SK-N-SH treated with all-trans-retinoic acid at 6 μM for 48 hours (cell line): Measurements from ENCODE around the gene PTPRN2.

Experiments used
- ATAC-seq: fragments of 200-7000 bp; cut with Tn5 transposase; 3 replicates; pipeline ENCODE4 v1.9.1; 2020; ENCODE audit warnings: mild to moderate bottlenecking, moderate library complexity
- ARNTL ChIP-seq: fragments of 450-650 bp; formaldehyde crosslinking; IDR thresholded peaks from 2 replicates; pipeline ENCODE4 v1.5.0; 2020; ENCODE audit warnings: low read depth, mild to moderate bottlenecking, moderate library complexity, borderline replicate concordance
- BACH2 ChIP-seq: fragments of 250-450 bp; sonication (Bioruptor Pico); IDR thresholded peaks from 2 replicates; pipeline ENCODE4 v1.9.0; 2021; ENCODE audit warnings: mild to moderate bottlenecking, borderline replicate concordance
- CREB5 ChIP-seq: fragments of 250-450 bp; sonication (Bioruptor Pico); IDR thresholded peaks from 2 replicates; pipeline ENCODE4 v1.5.1; 2020; ENCODE audit warnings: low read depth, mild to moderate bottlenecking, moderate library complexity
- CSDC2 ChIP-seq: fragments of 250-450 bp; sonication (Bioruptor Pico); IDR thresholded peaks from 2 replicates; pipeline ENCODE4 v1.5.0; 2020; ENCODE audit warnings: mild to moderate bottlenecking, moderate library complexity
- CSRNP3 ChIP-seq: fragments of 250-450 bp; sonication (Bioruptor Pico); IDR thresholded peaks from 2 replicates; pipeline ENCODE4 v1.5.1; 2021; ENCODE audit warnings: mild to moderate bottlenecking, moderate library complexity
- GLIS3 ChIP-seq: fragments of 250-450 bp; sonication (Bioruptor Pico); IDR thresholded peaks from 2 replicates; pipeline ENCODE4 v1.5.0; 2020; ENCODE audit warnings: mild to moderate bottlenecking, moderate library complexity
- ISL1 ChIP-seq: fragments of 250-450 bp; sonication (Bioruptor Pico); IDR thresholded peaks from 2 replicates; pipeline ENCODE4 v2.1.2; 2022; ENCODE audit warnings: mild to moderate bottlenecking, moderate library complexity
- PATZ1 ChIP-seq: fragments of 250-450 bp; sonication (Bioruptor Pico); IDR thresholded peaks from 2 replicates; pipeline ENCODE4 v1.8.0; 2020; ENCODE audit warnings: mild to moderate bottlenecking, moderate library complexity, borderline replicate concordance
- PPARA ChIP-seq: fragments of 250-450 bp; sonication (Bioruptor Pico); IDR thresholded peaks from 2 replicates; pipeline ENCODE4 v1.5.0; 2020; ENCODE audit warnings: mild to moderate bottlenecking, borderline replicate concordance
- RARB ChIP-seq: fragments of 250-450 bp; sonication (Bioruptor Pico); IDR thresholded peaks from 2 replicates; pipeline ENCODE4 v1.8.0; 2021; ENCODE audit warnings: mild to moderate bottlenecking, moderate library complexity
- SNAI2 ChIP-seq: fragments of 250-450 bp; sonication (Bioruptor Pico); IDR thresholded peaks from 2 replicates; pipeline ENCODE4 v1.5.0; 2020; ENCODE audit warnings: mild to moderate bottlenecking, moderate library complexity
- TOX ChIP-seq: fragments of 250-450 bp; sonication (Bioruptor Pico); IDR thresholded peaks from 2 replicates; pipeline ENCODE4 v1.8.0; 2021; ENCODE audit warnings: mild to moderate bottlenecking, moderate library complexity, borderline replicate concordance
- TSHZ2 ChIP-seq: fragments of 250-450 bp; sonication (Bioruptor Pico); IDR thresholded peaks from 2 replicates; pipeline ENCODE4 v1.5.0; 2020; ENCODE audit warnings: mild to moderate bottlenecking, moderate library complexity
- ZFP3 ChIP-seq: fragments of 250-450 bp; sonication (Bioruptor Pico); IDR thresholded peaks from 2 replicates; pipeline ENCODE4 v1.5.0; 2020; ENCODE audit warnings: mild to moderate bottlenecking, moderate library complexity
- ZNF565 ChIP-seq: fragments of 450-650 bp; formaldehyde crosslinking; conservative IDR thresholded peaks from 2 replicates; pipeline ENCODE4 v1.5.0; 2020; ENCODE audit warnings: low read depth, mild to moderate bottlenecking, moderate library complexity
- ZNF70 ChIP-seq: fragments of 450-650 bp; formaldehyde crosslinking; IDR thresholded peaks from 2 replicates; pipeline ENCODE4 v1.5.0; 2020; ENCODE audit warnings: mild to moderate bottlenecking, moderate library complexity
- ZNF8 ChIP-seq: fragments of 450-650 bp; formaldehyde crosslinking; IDR thresholded peaks from 2 replicates; pipeline ENCODE4 v1.5.0; 2020; ENCODE audit warnings: mild to moderate bottlenecking, moderate library complexity
- TF ChIP-seq, protein P1 (sequence below): fragments of 250-450 bp; sonication (Bioruptor Pico); IDR thresholded peaks from 2 replicates; pipeline ENCODE4 v1.8.0; 2021; ENCODE audit warnings: low read depth, mild to moderate bottlenecking, moderate library complexity, borderline replicate concordance

PTPRN2 gene

GRCh38 chr7:157845203-157845835 lies 742.3 kb downstream of the PTPRN2 start (continued):
- TF ChIP-seq TOX (CRISPR knock-in tag), result no peak
- no peak for TF ChIP-seq ZFP3 (CRISPR knock-in tag)
- no peak for TF ChIP-seq RARB
- TF ChIP-seq CREB5 (CRISPR knock-in tag), result no peak
- no peak for TF ChIP-seq ZNF565 (CRISPR knock-in tag)

- TF ChIP-seq TOX (CRISPR knock-in tag), result no peak
- TF ChIP-seq GLIS3 (CRISPR knock-in tag), result no peak
- no peak for TF ChIP-seq BACH2
- TF ChIP-seq ARNTL (CRISPR knock-in tag), result no peak
- TF ChIP-seq CSRNP3 (CRISPR knock-in tag), result no peak
- TF ChIP-seq ZFP3 (CRISPR knock-in tag), result no peak
- no peak for TF ChIP-seq ZNF8 (CRISPR knock-in tag)
- no peak for TF ChIP-seq CSDC2 (CRISPR knock-in tag)
- ATAC-seq, result no peak
These were observed 743.0 kb downstream of the PTPRN2 start for GRCh38 chr7:157844611-157845010.

GRCh38 chr7:157844141-157844540 lies 743.5 kb downstream of the PTPRN2 start:
- TF ChIP-seq, protein P1, sequence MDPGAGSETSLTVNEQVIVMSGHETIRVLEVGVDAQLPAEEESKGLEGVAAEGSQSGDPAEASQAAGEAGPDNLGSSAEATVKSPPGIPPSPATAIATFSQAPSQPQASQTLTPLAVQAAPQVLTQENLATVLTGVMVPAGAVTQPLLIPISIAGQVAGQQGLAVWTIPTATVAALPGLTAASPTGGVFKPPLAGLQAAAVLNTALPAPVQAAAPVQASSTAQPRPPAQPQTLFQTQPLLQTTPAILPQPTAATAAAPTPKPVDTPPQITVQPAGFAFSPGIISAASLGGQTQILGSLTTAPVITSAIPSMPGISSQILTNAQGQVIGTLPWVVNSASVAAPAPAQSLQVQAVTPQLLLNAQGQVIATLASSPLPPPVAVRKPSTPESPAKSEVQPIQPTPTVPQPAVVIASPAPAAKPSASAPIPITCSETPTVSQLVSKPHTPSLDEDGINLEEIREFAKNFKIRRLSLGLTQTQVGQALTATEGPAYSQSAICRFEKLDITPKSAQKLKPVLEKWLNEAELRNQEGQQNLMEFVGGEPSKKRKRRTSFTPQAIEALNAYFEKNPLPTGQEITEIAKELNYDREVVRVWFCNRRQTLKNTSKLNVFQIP (CRISPR knock-in tag), result no peak
- TF ChIP-seq ARNTL (CRISPR knock-in tag), result no peak
- no peak for TF ChIP-seq SNAI2 (CRISPR knock-in tag)
- no peak for TF ChIP-seq CSDC2 (CRISPR knock-in tag)
- no peak for TF ChIP-seq PPARA
- no peak for TF ChIP-seq GLIS3 (CRISPR knock-in tag)
- TF ChIP-seq ZNF565 (CRISPR knock-in tag), result no peak
- TF ChIP-seq CSRNP3 (CRISPR knock-in tag), result no peak
- no peak for TF ChIP-seq ZNF70 (CRISPR knock-in tag)
- no peak for TF ChIP-seq PATZ1 (CRISPR knock-in tag)
- ATAC-seq, result no peak

DNA sequence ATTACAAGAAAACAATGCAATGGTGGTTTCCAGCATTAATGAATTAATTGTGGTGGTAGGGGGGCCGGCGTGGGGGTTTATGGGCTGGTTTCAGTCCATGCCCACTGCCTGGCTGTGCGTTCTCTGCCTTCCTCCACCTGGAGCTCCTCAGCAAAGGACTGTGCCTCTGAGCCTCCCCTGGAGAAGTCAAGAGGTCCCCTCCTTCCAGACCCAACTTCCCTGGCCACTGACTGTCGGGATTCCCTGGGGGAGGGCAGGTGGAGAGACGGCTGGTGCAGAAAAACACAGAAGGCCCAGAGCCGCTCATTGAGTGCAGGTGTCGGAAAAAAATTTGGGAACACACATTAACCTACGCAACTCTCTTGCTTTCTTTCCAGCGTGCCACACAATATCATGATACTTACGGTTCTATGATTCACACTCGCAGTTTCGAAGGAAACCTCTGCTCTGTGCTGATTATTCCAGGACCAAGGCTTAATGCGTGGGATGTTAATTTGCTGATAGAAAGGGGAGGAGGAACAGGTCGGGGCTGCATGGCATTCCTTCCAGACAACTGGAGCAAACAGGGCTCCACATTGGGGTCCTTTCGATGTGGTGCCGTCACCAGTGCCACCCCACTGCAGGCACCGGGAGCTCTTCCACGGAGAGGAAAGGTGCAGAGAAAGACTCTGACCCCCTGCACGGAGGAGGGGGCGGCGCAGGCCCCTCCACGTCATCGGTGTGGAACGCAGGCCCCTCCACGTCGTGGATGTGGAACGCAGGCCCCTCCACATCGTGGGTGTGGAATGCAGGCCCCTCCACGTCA lies 744.1 kb downstream of the PTPRN2 start:
- no peak for ATAC-seq
- TF ChIP-seq ZFP3 (CRISPR knock-in tag), result no peak
- no peak for TF ChIP-seq RARB
- TF ChIP-seq BACH2, result no peak
- TF ChIP-seq CSRNP3 (CRISPR knock-in tag), result no peak
- no peak for TF ChIP-seq PPARA
- TF ChIP-seq CREB5 (CRISPR knock-in tag), result no peak
- TF ChIP-seq TSHZ2, result no peak
- no peak for TF ChIP-seq ZNF565 (CRISPR knock-in tag)
- TF ChIP-seq SNAI2 (CRISPR knock-in tag), result no peak
- TF ChIP-seq ISL1 (CRISPR knock-in tag), result no peak
- no peak for TF ChIP-seq GLIS3 (CRISPR knock-in tag)
- TF ChIP-seq ZNF70 (CRISPR knock-in tag), result no peak
- TF ChIP-seq TOX (CRISPR knock-in tag), result no peak
